Activated T-helper 1 cell treated with anti-CD3 and anti-CD28 coated beads, Interleukin-12 subunit alpha, Interleukin-12 subunit beta, Interleukin-2, Interleukin-4 antibody, amounts not matched to agents 30 ng/mL and 10 ng/mL and 1 ng/mL, durations not matched to agents 14 hours and 24 hours and 36 hours (primary cell): Measurements from ENCODE around the gene MAFG. TPM values are rescaled to one million over a fixed set of nuclear protein-coding genes. Genes with fewer than 3 reads are reported as not detected.
A peak's percentile ranks its signal among the peaks of the same experiment; 100 is the strongest.

Experiments
- DNase-seq: peaks from one replicate; pipeline ENCODE4 v3.0.0; 2021; ENCODE audit warnings: low spot score
- H3K27ac Mint-ChIP-seq: one replicate; pipeline ENCODE4 v1.8.0; 2021; ENCODE audit warnings: mild to moderate bottlenecking, mixed read lengths
- H3K27me3 Mint-ChIP-seq: one replicate; pipeline ENCODE4 v1.8.0; 2022; ENCODE audit warnings: mild to moderate bottlenecking, moderate library complexity, mixed read lengths; ENCODE audit not compliant: insufficient read depth
- H3K36me3 Mint-ChIP-seq: one replicate; pipeline ENCODE4 v1.8.0; 2021; ENCODE audit warnings: low read depth, mixed read lengths
- H3K4me1 Mint-ChIP-seq: one replicate; pipeline ENCODE4 v1.8.0; 2021; ENCODE audit warnings: low read depth, mixed read lengths
- H3K4me3 Mint-ChIP-seq: one replicate; pipeline ENCODE4 v1.8.0; 2021; ENCODE audit warnings: mild to moderate bottlenecking, moderate library complexity, mixed read lengths
- H3K9me3 Mint-ChIP-seq: one replicate; pipeline ENCODE4 v1.8.0; 2021; ENCODE audit warnings: mixed read lengths
- intact Hi-C: fragments of 100-400 bp; cut with micrococcal nuclease; formaldehyde crosslinking; loops from one replicate; pipeline ENCODE4 v1.15.1; 2024
- total RNA-seq: library from RNA; stranded (reverse); gene quantifications from 2 replicates; pipeline ENCODE4 v1.2.3, GENCODE V29; 2022

The MAFG gene
- total RNA-seq, 1 donor from 2014 or later, result 33.8 TPM

DNA sequence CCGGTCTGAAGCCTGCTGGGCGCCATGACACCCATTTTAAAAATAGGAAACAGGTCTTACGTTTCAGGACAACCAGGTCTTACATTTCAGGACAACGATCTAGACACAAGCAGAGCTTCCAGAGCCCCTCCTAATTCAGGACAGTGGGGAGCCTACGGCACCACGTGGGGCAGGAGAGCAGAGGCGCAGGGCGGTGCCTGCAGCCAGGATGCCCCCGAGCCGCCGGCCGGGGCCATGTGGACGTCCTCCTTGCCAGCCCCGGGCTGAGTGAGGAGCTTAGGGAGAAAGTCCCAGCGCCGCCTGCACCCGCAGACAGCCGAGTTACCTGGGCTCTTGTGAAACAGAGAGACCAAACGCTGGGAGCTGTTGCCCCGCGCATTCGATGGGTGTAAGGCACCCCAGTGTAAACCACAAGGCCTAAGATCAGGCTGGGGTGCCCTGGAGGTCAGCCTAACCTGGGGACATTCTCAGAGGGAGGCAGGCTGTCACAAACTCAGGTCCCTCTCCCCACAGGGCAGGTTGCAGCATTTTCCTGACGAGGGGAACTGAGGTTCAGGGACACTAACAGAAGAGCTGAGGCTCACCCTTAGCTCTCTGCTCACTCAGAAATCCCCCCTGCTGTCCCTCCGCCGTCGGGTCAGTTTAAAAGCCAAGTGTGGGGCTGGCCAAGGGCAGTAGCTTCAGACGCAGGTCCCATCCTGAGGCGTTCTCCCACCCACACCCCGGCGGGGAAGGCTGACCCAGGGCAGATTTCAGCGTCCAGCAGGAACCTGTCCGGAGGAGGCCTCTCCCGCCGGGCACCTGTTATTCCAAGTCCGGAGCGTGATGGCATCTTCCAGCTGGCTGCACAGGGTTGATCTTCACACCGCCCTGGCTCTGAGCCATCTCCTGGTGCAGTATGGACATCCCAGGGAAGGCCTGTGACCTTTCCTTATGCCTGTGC lies 35.2 kb upstream of the MAFG start:
- intact Hi-C loops, result no loop called here
- DNase-seq, result no peak
- Mint-ChIP-seq H3K36me3 (no peaks in the 10 kb centered on the region), H3K27me3 (peaks cover 46% of the 10 kb centered on the region), H3K27ac (no peak overlapping the region), H3K4me3 (no peak overlapping the region), H3K4me1 (no peaks in the 10 kb centered on the region), H3K9me3 (no peaks in the 10 kb centered on the region)

DNA sequence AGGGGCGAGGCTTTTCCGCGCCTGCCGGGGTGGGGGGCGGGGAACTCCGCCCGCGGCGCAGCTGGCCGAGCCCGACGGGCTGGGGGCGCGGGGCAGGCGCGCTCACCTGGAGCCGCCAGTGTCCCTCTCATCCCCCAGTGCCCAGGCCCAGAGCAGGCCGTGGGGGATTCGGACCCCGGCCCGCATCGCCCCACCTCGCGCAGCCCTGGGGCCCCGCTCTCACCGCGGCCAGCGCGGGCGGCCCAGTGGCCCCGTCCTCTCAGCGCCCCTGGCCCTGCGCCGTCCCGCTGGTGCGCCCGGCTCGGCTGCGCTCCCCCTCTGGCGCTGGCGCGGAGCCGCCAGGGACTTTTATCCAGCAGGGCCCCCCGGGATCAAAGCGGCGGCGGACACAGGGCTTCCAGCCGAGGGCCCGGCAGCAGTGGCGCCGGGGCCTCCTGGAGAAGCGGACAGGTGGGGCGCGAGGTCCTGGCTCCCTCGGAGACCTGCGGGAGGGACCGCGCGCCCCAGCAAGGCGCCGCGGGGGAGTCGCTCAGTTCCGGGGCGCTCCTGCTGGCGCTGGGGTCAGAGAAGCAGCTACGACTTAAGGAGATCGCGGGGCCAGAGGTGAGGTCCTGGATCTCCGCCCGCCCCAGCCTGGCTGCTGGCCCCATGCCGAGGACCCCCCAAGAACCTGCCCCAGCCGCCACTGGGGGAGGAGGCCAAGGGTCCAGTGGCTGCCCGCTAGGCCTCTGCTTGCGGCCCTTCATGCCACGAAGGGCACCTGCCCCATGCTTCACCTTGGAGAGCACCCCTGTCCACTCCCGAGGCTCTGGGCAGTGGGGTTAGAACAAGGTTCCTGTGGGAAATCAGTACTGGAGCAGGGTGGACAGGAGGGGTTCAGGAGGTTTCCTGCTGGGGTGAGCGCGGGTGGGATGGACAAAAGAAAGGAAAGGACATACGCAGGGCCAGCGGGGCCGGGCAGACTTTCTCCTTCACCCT lies 34.3 kb upstream of the MAFG start:
- H3K27me3 Mint-ChIP-seq, result peaks cover 51% of the 10 kb centered on the region
- H3K36me3 Mint-ChIP-seq, result no peaks in the 10 kb centered on the region
- H3K27ac Mint-ChIP-seq, result no peak overlapping the region
- no peak for DNase-seq
- H3K4me3 Mint-ChIP-seq, result no peak overlapping the region
- no peaks in the 10 kb centered on the region for H3K9me3 Mint-ChIP-seq
- intact Hi-C loops, result no loop called here
- H3K4me1 Mint-ChIP-seq, result no peaks in the 10 kb centered on the region

DNA sequence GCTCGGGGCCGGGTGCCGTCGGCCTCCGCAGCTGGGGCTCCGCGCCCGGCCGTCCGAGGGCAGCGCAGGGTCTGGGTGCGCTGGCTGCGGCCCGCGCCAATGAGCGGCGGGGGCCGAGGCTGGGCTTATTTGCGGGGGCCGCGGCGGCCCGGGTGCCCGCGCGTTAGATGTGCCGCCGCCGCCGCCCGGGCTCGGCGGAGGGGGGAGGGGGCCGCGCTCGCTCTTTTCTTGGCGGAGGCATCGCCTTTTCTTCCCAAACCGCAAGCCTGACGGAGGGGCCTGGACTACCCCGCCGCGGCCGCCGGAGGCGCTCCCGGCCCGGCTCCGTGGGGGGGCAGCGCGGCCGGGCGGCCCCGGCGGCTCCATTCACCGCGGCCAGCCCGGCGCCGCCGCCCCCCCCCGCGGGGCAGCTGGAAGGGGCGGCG lies 33.6 kb upstream of the MAFG start, which contains the start of gene NOTUM:
Gene NOTUM, minus strand, starts transcription at position 101 of the 425 bp plus-strand sequence. CDS start 278 bp downstream, outside the sequence.
- no peaks in the 10 kb centered on the region for H3K4me1 Mint-ChIP-seq
- no peaks in the 10 kb centered on the region for H3K36me3 Mint-ChIP-seq
- H3K27ac Mint-ChIP-seq, result no peak within 1 kb of the TSS
- H3K4me3 Mint-ChIP-seq, result no peak within 1 kb of the TSS
- H3K9me3 Mint-ChIP-seq, result no peaks in the 10 kb centered on the region
- intact Hi-C loops, result no loop called here
- no peak for DNase-seq
- H3K27me3 Mint-ChIP-seq, result peaks cover 51% of the 10 kb centered on the region

DNA sequence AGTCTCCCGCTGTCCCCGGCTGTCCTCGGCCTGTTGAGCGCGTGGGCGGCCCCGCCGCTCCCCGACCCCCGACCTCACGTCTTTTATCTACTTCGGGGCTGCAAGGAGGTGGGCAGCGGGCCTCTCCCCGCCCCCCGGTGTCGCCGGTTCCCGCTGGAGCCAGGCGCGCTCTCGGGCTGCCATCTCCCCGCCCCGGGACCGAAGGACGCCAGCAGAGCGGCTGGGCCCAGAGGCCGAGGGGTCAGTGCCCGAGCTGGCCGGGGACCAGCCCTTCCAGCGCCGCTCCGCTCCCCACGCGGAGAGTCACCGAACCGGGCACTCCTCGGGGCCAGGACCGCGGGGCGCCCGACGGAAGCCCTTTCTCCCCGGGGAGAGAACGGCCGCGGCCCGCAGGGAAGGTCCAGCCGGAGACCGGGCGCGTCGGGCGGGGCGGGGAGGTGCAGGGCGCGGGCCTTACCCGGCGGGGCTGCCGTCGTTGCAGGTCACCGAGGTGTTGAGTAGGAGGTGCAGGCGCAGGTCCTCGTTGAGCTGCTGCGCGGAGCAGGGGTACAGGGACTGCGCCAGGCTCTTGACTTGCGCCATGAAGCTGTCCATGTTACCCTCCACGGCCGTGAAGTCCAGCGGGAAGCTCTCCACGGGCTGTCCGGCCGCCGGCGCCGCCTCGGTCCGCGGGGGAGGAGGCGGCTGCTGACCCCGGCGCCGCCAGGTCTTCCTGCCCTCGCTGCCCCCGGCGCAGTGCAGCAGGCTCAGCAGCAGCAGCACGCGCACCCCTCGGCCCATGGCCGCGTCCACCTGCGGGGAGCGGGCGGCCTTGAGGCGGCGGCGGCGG lies 32.8 kb upstream of the MAFG start:
- no peaks in the 10 kb centered on the region for H3K9me3 Mint-ChIP-seq
- peaks cover 49% of the 10 kb centered on the region for H3K27me3 Mint-ChIP-seq
- no peak overlapping the region for H3K27ac Mint-ChIP-seq
- no peaks in the 10 kb centered on the region for H3K36me3 Mint-ChIP-seq
- no peak overlapping the region for H3K4me3 Mint-ChIP-seq
- intact Hi-C loops, result no loop called here
- no peak for DNase-seq
- H3K4me1 Mint-ChIP-seq, result no peaks in the 10 kb centered on the region

DNA sequence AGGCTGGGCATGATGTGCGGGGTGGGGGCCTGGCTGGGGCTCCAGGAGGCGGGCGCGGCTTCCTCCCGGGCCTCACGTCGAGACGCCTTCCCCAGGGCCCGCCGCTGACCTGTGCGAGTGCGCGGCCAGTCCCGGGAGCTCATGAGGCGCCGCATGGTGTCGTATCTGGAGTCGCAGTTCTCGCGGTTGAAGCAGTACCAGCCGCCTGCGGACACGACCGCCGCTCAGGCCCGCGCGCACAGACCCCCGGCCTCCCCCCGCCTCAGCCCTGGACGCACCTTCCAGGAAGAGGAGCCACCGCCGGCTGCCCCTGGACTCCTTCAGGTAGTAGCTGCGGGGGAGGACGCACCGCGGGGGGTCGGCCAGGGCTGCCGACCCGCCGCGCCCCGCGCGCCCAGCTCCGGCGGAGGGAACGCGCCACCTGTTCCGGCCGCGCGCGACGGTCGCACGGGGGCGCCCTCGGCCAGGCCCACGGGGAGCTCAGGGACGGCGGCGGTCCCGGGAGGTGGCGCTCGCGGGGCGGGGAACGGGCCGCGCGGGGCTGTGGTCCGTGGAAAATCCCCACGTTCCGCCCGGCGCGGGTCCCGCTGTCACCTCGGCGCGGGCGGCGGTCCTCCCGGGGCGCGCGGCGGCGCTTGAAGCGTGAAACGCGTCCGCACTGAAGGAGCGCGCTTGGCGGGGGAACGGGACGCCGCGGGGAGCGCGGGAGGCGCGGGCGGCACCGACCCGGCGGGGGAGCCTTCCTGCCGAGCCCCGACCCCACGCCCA lies 32.0 kb upstream of the MAFG start:
- intact Hi-C loops, result loop anchor here (1.0 to 2.0 kb wide), 2 partner anchors 61 to 195 kb away; no protein-coding TSS in a partner anchor
- Mint-ChIP-seq H3K4me1 (no peaks in the 10 kb centered on the region), H3K27me3 (peaks cover 41% of the 10 kb centered on the region), H3K36me3 (no peaks in the 10 kb centered on the region), H3K9me3 (no peaks in the 10 kb centered on the region), H3K4me3 (peak overlapping the region; percentile 61), H3K27ac (peak overlapping the region; percentile 75)
- DNase-seq, result peak; percentile 77

DNA sequence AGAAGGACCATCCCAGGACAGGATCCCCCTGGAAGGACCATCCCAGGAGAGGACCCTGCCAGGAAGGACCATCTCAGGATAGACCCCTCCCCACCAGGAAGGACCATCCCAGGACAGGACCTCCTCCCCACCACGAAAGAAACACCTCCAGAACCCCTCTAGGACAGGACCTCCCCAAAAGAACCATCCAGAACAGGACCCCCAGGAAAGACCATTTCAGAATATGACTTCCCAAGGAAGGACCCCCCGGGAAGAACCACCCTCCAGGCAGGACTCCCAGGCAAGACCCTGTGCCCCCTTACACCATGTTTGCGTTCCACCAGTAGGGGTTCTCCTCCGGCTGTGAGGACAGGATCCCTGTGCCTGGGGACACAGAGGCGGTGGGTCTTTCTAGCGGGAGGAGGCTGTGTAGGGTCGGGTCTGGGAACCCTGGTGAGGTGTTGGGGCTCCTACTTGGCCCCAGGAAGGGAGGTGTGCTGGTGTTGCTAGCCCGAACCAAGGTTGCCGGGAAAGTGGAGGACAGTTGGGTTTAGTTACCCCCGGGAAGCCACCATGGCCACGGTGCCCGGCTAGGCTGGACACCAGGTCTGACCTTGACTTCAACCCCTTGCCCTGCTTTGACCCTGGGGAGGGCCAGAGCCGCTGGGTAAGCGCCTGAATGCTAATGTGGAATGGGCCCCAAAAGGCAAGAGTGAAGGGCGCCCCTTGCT lies 31.3 kb upstream of the MAFG start:
- intact Hi-C loops, result loop anchor here (1.0 to 2.0 kb wide), 2 partner anchors 62 to 196 kb away; no protein-coding TSS in a partner anchor
- peak overlapping the region; percentile 61 for H3K4me3 Mint-ChIP-seq
- H3K4me1 Mint-ChIP-seq, result no peaks in the 10 kb centered on the region
- H3K27ac Mint-ChIP-seq, result peak overlapping the region; percentile 75
- H3K9me3 Mint-ChIP-seq, result no peaks in the 10 kb centered on the region
- no peak for DNase-seq
- H3K27me3 Mint-ChIP-seq, result peaks cover 34% of the 10 kb centered on the region
- no peaks in the 10 kb centered on the region for H3K36me3 Mint-ChIP-seq

DNA sequence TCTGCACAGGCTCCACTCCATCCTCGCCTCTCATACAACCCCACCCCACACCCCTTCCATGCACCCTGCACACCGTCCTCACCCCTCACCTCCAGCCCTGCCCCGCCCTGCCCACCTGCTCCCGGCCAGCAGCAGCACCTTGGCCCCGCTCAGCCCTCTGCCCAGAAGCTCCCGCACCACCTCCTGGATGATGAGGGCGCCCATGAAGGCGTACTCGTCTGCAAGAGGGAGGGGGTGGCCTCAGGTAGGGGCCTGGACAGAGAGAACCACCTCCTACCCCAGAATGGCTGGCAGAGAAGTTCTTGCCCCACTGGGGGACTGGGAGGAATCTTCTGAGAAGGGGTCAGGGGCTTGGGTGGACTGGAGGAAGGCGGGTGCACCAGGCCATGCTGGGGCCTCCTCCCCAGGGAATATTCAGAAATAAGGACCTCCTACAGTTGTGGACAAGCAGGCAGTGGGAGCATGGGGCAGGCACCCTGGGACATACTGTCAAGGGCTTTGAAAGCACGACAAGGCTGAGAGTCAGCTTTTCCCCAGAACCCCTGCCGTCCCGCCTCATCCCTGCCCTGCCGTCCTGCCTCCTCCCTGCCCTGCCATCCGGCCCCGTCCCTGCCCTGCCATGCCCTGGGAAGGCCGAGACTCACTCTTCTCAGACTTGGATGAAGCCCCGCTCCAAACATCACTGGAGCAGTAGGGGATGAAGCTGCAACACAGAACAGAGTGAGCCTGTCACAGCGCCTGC lies 30.3 kb upstream of the MAFG start:
- no peaks in the 10 kb centered on the region for H3K9me3 Mint-ChIP-seq
- H3K4me1 Mint-ChIP-seq, result no peaks in the 10 kb centered on the region
- peaks cover 25% of the 10 kb centered on the region for H3K27me3 Mint-ChIP-seq
- peak overlapping the region; percentile 61 for H3K4me3 Mint-ChIP-seq
- DNase-seq, result no peak
- H3K36me3 Mint-ChIP-seq, result no peaks in the 10 kb centered on the region
- H3K27ac Mint-ChIP-seq, result peak overlapping the region; percentile 40
- intact Hi-C loops, result loop anchor here (2.0 kb wide), 1 partner anchor 197 kb away; no protein-coding TSS in a partner anchor

DNA sequence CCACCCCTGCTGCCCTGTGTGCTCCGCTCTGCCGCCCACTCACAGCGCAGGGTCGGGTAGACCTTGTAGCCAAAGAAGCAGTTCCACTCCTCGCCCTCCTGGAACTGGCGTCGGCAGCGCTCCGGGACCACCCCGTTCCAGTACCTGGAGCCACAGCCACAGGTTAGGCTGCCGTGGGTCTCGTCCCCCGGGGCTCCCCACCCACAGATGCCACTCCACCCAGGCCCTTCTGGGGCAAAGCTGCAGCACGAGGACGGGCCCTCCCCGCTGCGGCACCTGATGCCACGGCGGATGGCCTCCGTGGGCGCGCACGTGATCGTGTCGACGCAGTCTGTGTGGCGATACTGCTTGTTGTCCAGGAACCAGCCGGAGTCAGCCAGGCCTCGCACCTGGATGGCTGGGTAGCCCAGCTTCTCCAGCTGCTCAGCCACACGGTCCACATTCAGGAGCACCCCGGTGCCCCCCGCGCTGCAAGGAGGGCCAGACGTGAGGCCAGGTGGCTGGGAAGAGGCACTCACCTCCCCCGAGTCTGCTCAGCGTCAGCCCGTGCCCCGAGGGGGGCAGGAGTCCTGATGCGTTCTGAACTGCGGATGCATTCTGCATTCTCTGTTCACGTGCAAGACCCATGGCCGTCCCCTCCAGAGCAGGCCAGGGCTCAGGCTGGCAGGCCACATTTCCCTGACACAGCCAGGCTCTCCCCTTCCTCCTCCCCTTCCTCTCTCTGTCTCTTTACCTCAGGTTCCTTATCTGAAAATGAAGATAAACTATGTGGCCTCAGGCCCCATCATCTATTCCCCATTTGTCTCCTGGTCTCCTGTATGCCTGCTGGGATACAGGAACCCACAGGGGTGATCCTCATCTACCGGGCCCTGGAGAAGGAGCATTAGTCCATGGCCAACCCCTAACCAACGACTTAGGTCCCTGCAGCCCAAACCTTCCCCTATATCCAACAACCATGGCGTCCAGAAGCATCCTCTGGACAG lies 29.4 kb upstream of the MAFG start:
- Mint-ChIP-seq H3K9me3 (no peaks in the 10 kb centered on the region), H3K27me3 (peaks cover 19% of the 10 kb centered on the region), H3K36me3 (no peaks in the 10 kb centered on the region), H3K27ac (peak overlapping the region; percentile 40), H3K4me3 (no peak overlapping the region), H3K4me1 (no peaks in the 10 kb centered on the region)
- intact Hi-C loops, result no loop called here
- no peak for DNase-seq

DNA sequence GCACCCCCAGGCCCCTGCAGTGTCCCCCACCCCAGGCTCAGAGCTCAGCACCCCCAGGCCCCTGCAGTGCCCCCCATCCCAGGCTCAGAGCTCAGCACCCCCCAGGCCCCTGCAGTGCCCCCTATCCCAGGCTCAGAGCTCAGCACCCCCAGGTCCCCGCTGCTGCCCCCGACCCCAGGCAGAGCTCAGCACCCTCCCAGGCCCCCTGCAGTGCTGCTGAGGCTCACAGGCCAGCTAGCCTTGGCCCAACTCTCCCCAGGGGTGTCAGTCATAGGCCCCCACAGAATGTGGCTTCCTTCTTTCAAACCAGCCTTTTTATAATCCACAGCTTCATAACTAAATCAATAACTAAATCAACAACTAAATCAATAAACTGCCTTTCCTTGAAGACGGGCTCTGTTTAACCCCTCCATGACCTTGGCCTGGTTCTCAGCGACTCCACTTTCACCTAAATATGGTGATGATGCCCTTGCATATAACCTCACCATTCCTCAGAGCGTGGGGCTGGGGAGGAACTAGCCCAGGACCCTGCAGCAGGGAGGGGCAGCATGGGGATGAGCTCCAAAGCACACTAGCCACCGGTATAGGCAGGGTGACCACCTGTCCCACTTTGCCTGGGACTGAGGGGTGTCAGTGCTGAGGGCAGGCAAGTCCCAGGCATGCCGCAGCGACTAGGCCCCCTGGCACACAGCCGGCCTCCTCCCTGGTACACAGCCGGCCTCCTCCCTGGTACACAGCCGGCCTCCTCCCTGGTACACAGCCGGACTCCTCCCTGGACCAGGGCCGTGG lies 28.4 kb upstream of the MAFG start:
- intact Hi-C loops, result no loop called here

More for the DNA sequence above, 28.4 kb upstream of the MAFG start:
- Mint-ChIP-seq H3K4me3 (no peak overlapping the region), H3K27me3 (peaks cover 22% of the 10 kb centered on the region), H3K36me3 (no peaks in the 10 kb centered on the region), H3K9me3 (no peaks in the 10 kb centered on the region), H3K4me1 (no peaks in the 10 kb centered on the region), H3K27ac (no peak overlapping the region)
- no peak for DNase-seq
